ENCODE results near the gene CACNB2.

The CACNB2 gene

DNA sequence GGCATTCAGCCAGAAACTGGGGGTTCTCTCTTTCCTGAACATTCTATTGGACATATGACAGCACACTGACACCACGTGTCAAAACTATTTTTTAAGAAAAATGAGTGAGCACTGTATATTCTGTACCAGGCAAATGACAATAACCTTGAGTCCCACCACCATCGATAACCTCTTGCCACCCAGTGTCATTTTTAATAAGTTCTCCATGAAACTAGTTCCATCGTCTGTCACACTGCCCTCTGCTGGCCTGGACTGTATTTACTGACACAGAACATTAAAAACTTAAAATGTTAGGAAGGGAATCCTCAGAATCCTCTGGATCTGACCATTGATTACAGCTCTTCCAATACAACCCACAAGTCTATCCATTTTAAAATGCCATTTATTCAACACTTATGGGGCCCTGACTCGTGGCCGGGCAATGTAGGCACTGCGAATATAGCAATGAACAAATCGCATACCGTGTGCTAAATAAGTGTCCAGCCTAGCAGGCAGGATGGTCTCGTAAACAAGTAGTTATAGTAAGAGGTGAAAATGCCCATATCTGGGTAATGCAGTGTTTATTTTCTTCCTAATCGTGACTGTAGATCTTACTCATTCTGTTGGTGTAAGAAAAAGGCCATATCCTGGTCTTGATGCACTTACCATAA lies 35.9 kb upstream of the CACNB2 start:
- no peak overlapping the region for H3K9ac ChIP-seq (ENCODE audit: low read length)
- no peak overlapping the region for H2BK12ac ChIP-seq (ENCODE audit: low read length in 2 of 2)
- H3K14ac ChIP-seq (ENCODE audit: low read length in 2 of 2): no peak overlapping the region
- no peak overlapping the region for H2AFZ ChIP-seq (ENCODE audit: low read depth, low read length)
- H4K8ac ChIP-seq (ENCODE audit: low read length): no peak overlapping the region
- no peaks in the 10 kb centered on the region for H3K36me3 ChIP-seq (ENCODE audit: control insufficient read depth in 1 of 2, insufficient read depth in 2 of 2, low read depth in 1 of 2, low read length in 2 of 2)
- DNase-seq: peak; percentile 41
- no peak overlapping the region for H3K18ac ChIP-seq (ENCODE audit: low read depth in 1 of 2, low read length in 2 of 2)
- 82% methylated on average over 9 of the region's 10 CpGs for WGBS
- no peaks in the 10 kb centered on the region for H3K79me1 ChIP-seq (replicated peaks; ENCODE audit: low read length, poor library complexity, severe bottlenecking)
- H3K4me2 ChIP-seq (ENCODE audit: low read length, poor library complexity, severe bottlenecking): no peak overlapping the region
- no peak overlapping the region for H2BK15ac ChIP-seq (ENCODE audit: low read depth, poor library complexity, severe bottlenecking)
- no peak overlapping the region for H2BK120ac ChIP-seq (ENCODE audit: low read depth, low read length)
- no peak overlapping the region for H3K23ac ChIP-seq (ENCODE audit: low read length in 2 of 2)
- no peak overlapping the region for H3K4ac ChIP-seq (ENCODE audit: low read depth in 1 of 2, low read length in 2 of 2)
- H3K27ac ChIP-seq (ENCODE audit: low read length, poor library complexity, severe bottlenecking): no peak overlapping the region
- no peaks in the 10 kb centered on the region for H3K9me3 ChIP-seq (ENCODE audit: control insufficient read depth, low read length)
- H3K4me1 ChIP-seq (ENCODE audit: control insufficient read depth, insufficient read depth, low read depth, low read length): no peaks in the 10 kb centered on the region
- H3K4me3 ChIP-seq (ENCODE audit: insufficient read depth in 1 of 2, low read depth in 1 of 2, low read length in 2 of 2): no peak overlapping the region
- no peak overlapping the region for H2AK5ac ChIP-seq (ENCODE audit: low read length, severe bottlenecking)
- H2BK5ac ChIP-seq (ENCODE audit: low read depth, low read length, poor library complexity, severe bottlenecking): no peak overlapping the region
- H4K91ac ChIP-seq (ENCODE audit: low read length): no peak overlapping the region
- H3K27me3 ChIP-seq (ENCODE audit: control insufficient read depth in 1 of 2, insufficient read depth in 1 of 2, low read length in 2 of 2): peaks cover 0 to 6% of the 10 kb centered on the region in 2 experiments

- Histone ChIP-seq H4K8ac (ENCODE audit: low read length) (no peak overlapping the region), H2AFZ (ENCODE audit: low read depth, low read length) (no peak overlapping the region), H3K4me1 (ENCODE audit: control insufficient read depth, insufficient read depth, low read depth, low read length) (no peaks in the 10 kb centered on the region), H4K91ac (ENCODE audit: low read length) (no peak overlapping the region), H3K27me3 (ENCODE audit: control insufficient read depth in 1 of 2, insufficient read depth in 1 of 2, low read length in 2 of 2) (peaks cover 0 to 17% of the 10 kb centered on the region in 2 experiments), H3K14ac (ENCODE audit: low read length in 2 of 2) (peak overlapping the region in 1 of 2 experiments; percentile 92), H3K9ac (ENCODE audit: low read length) (no peak overlapping the region), H3K36me3 (ENCODE audit: control insufficient read depth in 1 of 2, insufficient read depth in 2 of 2, low read depth in 1 of 2, low read length in 2 of 2) (no peaks in the 10 kb centered on the region), H3K79me1 (replicated peaks; ENCODE audit: low read length, poor library complexity, severe bottlenecking) (no peaks in the 10 kb centered on the region), H2BK5ac (ENCODE audit: low read depth, low read length, poor library complexity, severe bottlenecking) (no peak overlapping the region), H3K4me2 (ENCODE audit: low read length, poor library complexity, severe bottlenecking) (no peak overlapping the region), H3K27ac (ENCODE audit: low read length, poor library complexity, severe bottlenecking) (no peak overlapping the region), H2AK5ac (ENCODE audit: low read length, severe bottlenecking) (no peak overlapping the region), H3K4me3 (ENCODE audit: insufficient read depth in 1 of 2, low read depth in 1 of 2, low read length in 2 of 2) (no peak overlapping the region), H2BK120ac (ENCODE audit: low read depth, low read length) (no peak overlapping the region), H3K18ac (ENCODE audit: low read depth in 1 of 2, low read length in 2 of 2) (no peak overlapping the region), H3K9me3 (ENCODE audit: control insufficient read depth, low read length) (no peaks in the 10 kb centered on the region), H2BK15ac (ENCODE audit: low read depth, poor library complexity, severe bottlenecking) (no peak overlapping the region), H2BK12ac (ENCODE audit: low read length in 2 of 2) (no peak overlapping the region), H3K23ac (ENCODE audit: low read length in 2 of 2) (no peak overlapping the region), H3K4ac (ENCODE audit: low read depth in 1 of 2, low read length in 2 of 2) (no peak overlapping the region)
- WGBS: 85% methylated on average over 6 of the region's 6 CpGs
- DNase-seq: no peak
Measured at GRCh38 chr10:18109341-18109870, 30.8 kb upstream of the CACNB2 start.

DNA sequence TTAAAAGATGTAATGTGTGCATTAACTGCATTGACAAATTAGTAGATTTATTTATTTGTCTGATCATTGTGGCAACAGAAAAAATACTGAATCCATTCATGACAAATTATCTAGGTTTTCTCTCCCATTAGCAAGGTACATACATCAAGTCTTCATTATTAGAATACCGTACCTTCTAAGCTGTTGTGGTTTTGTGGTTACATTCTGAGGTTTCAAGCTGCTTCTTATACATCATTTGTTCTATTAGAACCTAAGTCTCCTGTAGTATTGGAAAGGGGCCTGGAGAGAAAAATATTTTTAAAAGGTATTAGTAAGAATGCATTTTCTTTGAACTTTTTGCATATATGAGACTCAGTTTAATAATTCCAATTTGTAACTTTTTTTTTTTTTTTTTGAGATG lies 26.3 kb upstream of the CACNB2 start:
- WGBS: no CpG with 5 or more reads among the region's 1 CpG
- no peaks in the 10 kb centered on the region for H3K36me3 ChIP-seq (ENCODE audit: control insufficient read depth in 1 of 2, insufficient read depth in 2 of 2, low read depth in 1 of 2, low read length in 2 of 2)
- H2BK5ac ChIP-seq (ENCODE audit: low read depth, low read length, poor library complexity, severe bottlenecking): no peak overlapping the region
- no peak for DNase-seq
- H3K27me3 ChIP-seq (ENCODE audit: control insufficient read depth in 1 of 2, insufficient read depth in 1 of 2, low read length in 2 of 2): peaks cover 0 to 11% of the 10 kb centered on the region in 2 experiments
- H3K18ac ChIP-seq (ENCODE audit: low read depth in 1 of 2, low read length in 2 of 2): no peak overlapping the region
- no peaks in the 10 kb centered on the region for H3K4me1 ChIP-seq (ENCODE audit: control insufficient read depth, insufficient read depth, low read depth, low read length)
- no peak overlapping the region for H2BK15ac ChIP-seq (ENCODE audit: low read depth, poor library complexity, severe bottlenecking)
- no peak overlapping the region for H3K4me3 ChIP-seq (ENCODE audit: insufficient read depth in 1 of 2, low read depth in 1 of 2, low read length in 2 of 2)
- H3K14ac ChIP-seq (ENCODE audit: low read length in 2 of 2): no peak overlapping the region
- H2AFZ ChIP-seq (ENCODE audit: low read depth, low read length): no peak overlapping the region
- H3K27ac ChIP-seq (ENCODE audit: low read length, poor library complexity, severe bottlenecking): no peak overlapping the region
- no peak overlapping the region for H3K4me2 ChIP-seq (ENCODE audit: low read length, poor library complexity, severe bottlenecking)
- no peak overlapping the region for H3K9ac ChIP-seq (ENCODE audit: low read length)
- no peak overlapping the region for H3K23ac ChIP-seq (ENCODE audit: low read length in 2 of 2)
- no peak overlapping the region for H3K4ac ChIP-seq (ENCODE audit: low read depth in 1 of 2, low read length in 2 of 2)
- H3K9me3 ChIP-seq (ENCODE audit: control insufficient read depth, low read length): no peaks in the 10 kb centered on the region
- H2BK120ac ChIP-seq (ENCODE audit: low read depth, low read length): no peak overlapping the region
- H2BK12ac ChIP-seq (ENCODE audit: low read length in 2 of 2): no peak overlapping the region
- H3K79me1 ChIP-seq (replicated peaks; ENCODE audit: low read length, poor library complexity, severe bottlenecking): no peaks in the 10 kb centered on the region
- H4K8ac ChIP-seq (ENCODE audit: low read length): no peak overlapping the region
- H4K91ac ChIP-seq (ENCODE audit: low read length): no peak overlapping the region
- no peak overlapping the region for H2AK5ac ChIP-seq (ENCODE audit: low read length, severe bottlenecking)

DNA sequence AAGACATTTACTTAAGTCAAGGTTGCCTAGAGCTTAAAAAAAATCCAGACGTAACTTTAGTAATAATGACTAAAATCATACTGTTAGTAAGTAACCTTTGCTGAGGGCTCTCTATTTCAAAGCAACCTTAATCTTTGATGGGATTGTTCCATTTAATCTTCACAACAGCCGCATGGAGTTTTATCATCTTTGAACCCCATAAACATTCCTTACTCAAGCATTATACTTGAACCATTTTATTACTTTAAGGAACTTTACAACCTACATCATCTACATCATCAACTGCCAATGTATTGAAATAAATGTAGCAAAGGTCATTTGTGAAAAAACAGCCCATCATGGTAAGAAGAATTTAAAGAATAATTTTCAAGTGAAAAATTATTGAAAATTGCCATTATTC lies 22.9 kb upstream of the CACNB2 start:
- Histone ChIP-seq H3K36me3 (ENCODE audit: control insufficient read depth in 1 of 2, insufficient read depth in 2 of 2, low read depth in 1 of 2, low read length in 2 of 2) (no peaks in the 10 kb centered on the region), H4K91ac (ENCODE audit: low read length) (no peak overlapping the region), H2BK120ac (ENCODE audit: low read depth, low read length) (no peak overlapping the region), H3K27me3 (ENCODE audit: control insufficient read depth in 1 of 2, insufficient read depth in 1 of 2, low read length in 2 of 2) (no peaks in the 10 kb centered on the region), H3K9ac (ENCODE audit: low read length) (no peak overlapping the region), H3K27ac (ENCODE audit: low read length, poor library complexity, severe bottlenecking) (no peak overlapping the region), H3K79me1 (replicated peaks; ENCODE audit: low read length, poor library complexity, severe bottlenecking) (no peaks in the 10 kb centered on the region), H3K14ac (ENCODE audit: low read length in 2 of 2) (no peak overlapping the region), H3K4me1 (ENCODE audit: control insufficient read depth, insufficient read depth, low read depth, low read length) (no peaks in the 10 kb centered on the region), H3K9me3 (ENCODE audit: control insufficient read depth, low read length) (no peaks in the 10 kb centered on the region), H2AFZ (ENCODE audit: low read depth, low read length) (no peak overlapping the region), H2BK15ac (ENCODE audit: low read depth, poor library complexity, severe bottlenecking) (no peak overlapping the region), H3K18ac (ENCODE audit: low read depth in 1 of 2, low read length in 2 of 2) (no peak overlapping the region), H3K4me2 (ENCODE audit: low read length, poor library complexity, severe bottlenecking) (no peak overlapping the region), H2BK12ac (ENCODE audit: low read length in 2 of 2) (no peak overlapping the region), H4K8ac (ENCODE audit: low read length) (no peak overlapping the region), H3K4ac (ENCODE audit: low read depth in 1 of 2, low read length in 2 of 2) (no peak overlapping the region), H2AK5ac (ENCODE audit: low read length, severe bottlenecking) (no peak overlapping the region), H2BK5ac (ENCODE audit: low read depth, low read length, poor library complexity, severe bottlenecking) (no peak overlapping the region), H3K4me3 (ENCODE audit: insufficient read depth in 1 of 2, low read depth in 1 of 2, low read length in 2 of 2) (no peak overlapping the region), H3K23ac (ENCODE audit: low read length in 2 of 2) (no peak overlapping the region)
- WGBS: 86% methylated on average over 1 of the region's 2 CpGs
- no peak for DNase-seq

Measured in mesenchymal stem cell (in vitro differentiated cells and primary cell).